Activated effector memory CD4-positive, alpha-beta T cell treated with anti-CD3 and anti-CD28 coated beads, Interleukin-2, amount 50 U/mL, for 16 hours (primary cell): ENCODE data around the gene MSMP.

ENCODE experiments used
- DNase-seq: peaks from one replicate; pipeline ENCODE4 v3.0.0-alpha.2; 2020

The MSMP gene, protein sequence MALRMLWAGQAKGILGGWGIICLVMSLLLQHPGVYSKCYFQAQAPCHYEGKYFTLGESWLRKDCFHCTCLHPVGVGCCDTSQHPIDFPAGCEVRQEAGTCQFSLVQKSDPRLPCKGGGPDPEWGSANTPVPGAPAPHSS

DNA sequence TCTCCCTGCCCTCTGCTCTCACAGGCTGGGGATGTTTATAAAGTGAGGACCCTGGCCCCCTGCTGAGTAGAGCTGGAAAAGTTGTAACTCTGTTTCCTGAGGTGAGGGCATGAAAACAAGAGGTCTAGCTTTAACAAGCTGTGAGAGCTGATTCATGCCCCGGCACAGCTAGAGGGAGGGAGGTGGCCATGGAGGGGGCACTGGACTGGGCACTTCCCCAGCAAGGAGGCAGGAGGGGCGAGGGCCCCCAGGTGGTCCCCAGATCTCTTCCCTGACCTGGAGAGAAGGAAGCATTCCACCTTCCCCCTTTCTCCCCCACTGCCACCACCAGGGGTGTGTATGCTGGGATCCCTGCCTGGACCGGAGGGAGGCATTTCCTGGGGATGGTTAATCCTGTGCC, at the start of gene MSMP:
Gene MSMP, minus strand, starts transcription at position 13 of the 400 bp plus-strand sequence. CDS start 147 bp downstream, outside the sequence.
- DNase-seq: no peak

DNA sequence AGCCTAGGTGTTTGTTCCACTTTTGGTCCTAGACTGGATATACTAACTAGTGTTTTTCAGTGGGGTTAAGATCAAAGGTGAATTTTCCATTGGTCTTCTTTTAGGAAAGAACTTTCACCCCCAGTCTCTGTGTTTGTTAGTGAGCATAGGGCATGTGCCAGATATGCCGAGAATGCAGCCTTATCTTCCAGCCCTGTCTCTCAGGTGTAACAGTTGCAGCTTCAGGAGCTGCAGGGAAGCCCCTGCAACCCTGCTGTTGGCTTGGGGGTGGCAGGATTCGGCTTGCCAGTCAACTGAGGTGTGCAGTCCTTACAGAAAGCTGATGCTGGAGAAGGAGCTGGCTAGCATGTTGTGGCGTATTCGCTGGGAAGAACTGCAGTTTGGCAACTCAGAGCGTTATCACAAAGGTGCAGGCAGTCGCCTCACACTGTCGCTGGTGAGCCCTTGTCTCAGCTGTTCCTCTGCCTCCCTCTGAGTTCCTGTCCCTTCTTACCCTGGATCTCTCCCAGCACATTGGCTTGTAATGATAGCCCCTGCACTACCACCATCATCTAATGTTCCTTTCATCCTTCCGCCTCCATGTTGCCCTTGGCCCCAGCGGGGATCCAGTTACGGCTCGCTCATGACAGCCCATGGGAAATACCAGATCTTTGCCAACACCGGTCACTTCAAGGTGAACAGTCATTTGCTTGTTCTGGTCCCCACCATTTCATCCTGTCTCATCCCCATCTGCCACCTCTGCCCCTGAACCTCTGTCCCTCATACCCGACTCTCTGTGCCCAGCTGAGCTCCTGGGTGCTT, 47.5 kb upstream of the MSMP start:
- DNase-seq: no peak

DNA sequence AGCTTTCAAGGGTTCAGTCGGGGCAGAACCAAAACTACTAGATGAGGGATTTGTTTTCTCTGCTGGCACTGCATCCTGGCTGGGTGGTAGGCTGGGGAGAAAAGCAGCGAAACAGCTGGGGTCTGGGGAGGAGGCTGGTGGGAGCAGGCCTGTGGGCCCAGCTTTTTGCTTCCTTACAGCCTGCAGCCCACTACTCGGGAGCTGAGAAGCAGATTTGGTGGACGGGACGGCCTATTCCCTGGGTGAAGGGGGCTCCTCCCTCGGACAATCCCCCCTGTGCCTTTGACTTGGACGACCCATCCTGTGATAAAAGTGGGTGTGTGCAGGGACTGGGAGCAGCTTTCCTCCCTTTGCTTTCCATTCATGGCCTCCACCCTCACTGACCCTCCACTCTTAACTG, 46.5 kb upstream of the MSMP start:
- no peak for DNase-seq

DNA sequence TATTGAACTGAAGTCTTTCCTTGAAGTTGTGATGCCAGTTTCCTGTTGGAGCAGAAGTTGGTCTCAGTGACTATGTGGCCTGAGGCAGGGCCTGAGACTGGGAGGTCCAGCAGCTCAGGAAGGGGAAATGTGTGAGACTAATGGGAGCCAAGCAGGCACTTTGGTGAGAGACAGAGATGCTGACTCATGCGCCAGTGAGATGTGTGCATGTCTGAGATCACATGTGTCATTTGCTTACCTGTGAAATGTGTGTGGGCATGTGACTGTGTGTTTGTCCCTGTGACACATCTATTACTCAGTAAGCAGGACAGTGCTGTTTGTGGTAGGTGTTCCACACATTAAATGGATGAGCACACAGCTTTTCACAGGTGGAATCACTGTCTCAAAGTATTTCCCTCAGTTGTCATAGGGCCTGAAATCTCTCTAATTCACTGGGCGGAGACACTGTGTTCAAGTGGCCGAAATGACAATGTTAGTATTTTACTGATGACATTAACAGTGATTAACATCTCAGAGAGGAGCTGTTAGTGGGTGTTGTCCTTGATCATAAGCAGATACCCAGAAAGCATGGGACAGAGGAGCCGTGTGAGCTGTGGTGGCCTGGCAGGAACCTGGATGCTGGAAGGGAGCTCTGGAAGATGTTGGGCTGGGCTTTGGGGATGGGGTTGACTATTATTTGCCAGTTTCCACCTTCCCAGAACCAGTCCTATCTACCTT, 44.7 kb upstream of the MSMP start:
- DNase-seq: peak; percentile 76

DNA sequence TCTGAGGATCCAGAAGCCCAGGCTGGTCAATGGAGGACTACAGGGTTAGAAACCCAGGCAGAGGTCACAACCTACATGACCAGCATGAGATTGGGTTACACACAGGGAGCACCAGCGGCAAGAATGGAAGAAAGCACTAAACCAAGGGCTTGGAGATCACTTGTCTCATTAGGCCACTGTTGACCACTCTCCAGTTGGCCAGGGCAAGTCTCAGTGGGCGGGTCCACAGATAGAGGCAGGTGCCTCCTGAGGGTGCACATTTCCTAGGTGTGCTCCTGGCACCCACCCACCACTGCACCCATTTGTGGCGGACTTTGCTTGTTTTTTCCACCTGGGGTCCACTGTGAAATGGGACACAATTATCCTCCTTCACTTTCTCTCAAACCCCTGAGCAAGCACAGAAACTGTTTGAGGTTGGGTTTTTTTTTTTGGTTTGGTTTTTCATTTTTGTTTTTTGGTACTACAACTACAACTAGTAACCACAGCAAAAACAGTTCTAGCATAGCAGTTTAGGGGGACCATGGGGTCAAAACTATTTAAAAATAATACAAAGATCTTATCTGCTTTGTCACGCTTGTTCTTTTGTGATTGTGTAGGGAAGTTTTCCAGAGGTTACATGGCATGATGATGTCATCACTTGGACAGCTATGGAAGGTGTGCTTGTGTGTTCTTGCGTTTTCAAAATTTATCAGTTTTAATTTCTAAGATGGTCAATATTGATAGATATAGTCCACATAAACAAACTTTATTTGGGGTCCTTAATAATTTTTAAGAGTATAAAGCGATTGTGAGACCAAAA, 43.4 kb upstream of the MSMP start:
- no peak for DNase-seq

DNA sequence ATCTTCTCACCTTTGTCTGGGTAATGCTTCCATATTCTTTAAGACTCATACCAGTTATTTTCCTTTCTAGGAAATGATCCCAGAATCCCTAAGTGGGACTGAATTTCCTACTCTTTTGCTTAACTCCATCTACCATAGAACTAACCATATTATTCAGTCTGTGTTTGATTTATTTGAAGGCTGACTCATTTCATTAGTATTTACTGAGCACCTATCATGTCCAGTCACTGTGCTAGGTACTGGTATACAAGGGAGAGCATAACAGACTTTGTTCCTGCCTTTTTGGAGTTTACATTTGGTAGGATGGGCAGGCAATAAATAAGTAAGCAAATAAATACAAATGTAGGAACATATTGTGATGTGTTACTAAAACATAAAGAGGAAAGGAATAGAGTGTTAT, 41.6 kb upstream of the MSMP start:
- no peak for DNase-seq

DNA sequence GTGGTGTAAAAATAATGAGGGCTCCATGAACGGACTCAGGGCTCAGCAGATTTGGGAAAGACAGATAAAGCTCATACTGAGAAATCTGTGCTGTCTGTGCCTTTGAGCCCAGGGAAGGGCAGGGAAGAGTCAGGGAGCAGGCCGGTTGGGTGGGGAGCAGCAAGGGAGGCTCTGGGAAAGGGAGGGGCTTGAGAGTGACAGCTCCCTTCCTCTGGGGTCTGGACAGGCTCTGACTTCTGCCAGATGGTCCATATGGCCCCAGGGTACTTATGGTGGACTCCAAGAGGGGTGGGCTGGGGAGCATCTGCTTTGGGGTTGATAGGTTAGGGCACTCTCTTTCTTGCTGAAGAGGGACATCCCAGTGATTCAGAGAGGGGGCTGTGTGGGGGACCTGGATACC, 39.4 kb upstream of the MSMP start:
- DNase-seq: no peak

DNA sequence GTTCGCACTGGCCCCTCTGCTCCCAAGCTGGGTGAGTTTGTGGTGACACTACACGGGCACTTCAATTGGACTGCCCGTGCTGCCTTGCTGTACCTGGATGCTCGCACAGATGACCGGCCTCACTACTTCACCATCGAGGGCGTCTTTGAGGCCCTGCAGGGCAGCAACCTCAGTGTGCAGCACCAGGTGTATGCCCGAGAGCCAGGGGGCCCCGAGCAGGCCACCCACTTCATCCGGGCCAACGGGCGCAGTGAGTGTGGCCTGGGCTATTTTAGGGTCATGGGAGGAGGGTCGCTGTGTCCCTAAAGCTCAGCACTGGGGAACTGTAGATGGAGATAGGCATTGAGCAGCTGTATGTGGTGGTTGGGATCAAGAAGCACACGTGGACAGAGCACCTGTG, 38.8 kb upstream of the MSMP start:
- no peak for DNase-seq

DNA sequence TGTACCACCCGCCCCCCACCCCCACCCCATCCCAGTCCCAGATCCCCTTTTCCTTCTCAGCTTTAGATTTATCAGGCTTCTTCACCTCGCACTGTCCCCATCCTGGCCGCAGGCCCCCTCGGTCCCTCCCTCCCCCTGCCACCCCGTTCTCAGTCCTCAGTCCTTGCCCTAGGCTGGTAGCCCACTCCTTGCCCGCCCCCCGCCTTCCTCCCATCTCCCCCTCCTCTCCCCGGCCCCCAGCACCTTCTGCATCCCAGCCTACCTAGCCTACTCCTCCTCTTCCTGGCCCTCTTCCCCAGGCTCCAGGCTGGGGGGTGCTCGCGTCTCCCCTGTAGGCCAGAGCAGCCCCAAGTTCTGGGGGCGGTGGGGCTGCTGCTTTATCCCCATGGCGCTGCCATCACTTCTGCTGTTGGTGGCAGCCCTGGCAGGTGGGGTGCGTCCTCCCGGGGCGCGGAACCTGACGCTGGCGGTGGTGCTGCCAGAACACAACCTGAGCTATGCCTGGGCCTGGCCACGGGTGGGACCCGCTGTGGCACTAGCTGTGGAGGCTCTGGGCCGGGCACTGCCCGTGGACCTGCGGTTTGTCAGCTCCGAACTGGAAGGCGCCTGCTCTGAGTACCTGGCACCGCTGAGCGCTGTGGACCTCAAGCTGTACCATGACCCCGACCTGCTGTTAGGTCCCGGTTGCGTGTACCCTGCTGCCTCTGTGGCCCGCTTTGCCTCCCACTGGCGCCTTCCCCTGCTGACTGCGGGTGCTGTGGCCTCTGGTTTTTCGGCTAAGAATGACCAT, 38.1 kb upstream of the MSMP start:
- no peak for DNase-seq

DNA sequence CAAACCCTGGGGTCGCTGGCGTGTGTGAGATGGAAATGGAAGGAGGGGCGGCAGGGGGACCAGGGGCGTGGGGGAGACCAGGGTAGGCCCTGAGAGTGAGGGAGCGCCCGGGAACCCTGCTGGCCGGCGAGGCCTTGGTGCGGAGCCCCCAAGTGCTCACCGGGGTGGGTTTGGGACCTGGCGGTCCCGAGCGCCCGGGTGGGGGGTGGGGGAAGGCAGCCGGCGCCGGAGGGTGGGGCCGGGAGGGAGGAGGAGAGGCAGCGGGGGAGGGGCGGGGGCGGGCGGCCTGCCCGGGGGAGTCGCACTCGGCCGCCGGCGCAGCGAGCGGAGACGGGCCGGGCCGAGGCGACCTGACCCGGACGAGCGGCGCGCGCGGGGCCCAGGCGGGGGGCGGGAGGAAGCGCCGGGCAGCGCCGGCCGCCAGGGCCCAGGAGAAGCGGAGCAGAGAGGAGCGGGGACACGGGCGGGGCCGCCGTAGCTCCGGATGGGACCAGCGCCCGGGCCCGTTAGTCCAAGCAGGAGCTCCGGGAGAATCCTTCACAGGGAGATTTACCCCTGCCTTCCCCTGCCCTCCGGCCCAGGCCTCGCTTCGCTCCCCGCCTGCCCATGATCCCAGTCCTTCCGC, 37.3 kb upstream of the MSMP start, which contains the start of gene NPR2:
Gene NPR2, plus strand, starts transcription at position 295 of the 625 bp plus-strand sequence. CDS start 818 bp downstream, outside the sequence.
- no peak for DNase-seq

DNA sequence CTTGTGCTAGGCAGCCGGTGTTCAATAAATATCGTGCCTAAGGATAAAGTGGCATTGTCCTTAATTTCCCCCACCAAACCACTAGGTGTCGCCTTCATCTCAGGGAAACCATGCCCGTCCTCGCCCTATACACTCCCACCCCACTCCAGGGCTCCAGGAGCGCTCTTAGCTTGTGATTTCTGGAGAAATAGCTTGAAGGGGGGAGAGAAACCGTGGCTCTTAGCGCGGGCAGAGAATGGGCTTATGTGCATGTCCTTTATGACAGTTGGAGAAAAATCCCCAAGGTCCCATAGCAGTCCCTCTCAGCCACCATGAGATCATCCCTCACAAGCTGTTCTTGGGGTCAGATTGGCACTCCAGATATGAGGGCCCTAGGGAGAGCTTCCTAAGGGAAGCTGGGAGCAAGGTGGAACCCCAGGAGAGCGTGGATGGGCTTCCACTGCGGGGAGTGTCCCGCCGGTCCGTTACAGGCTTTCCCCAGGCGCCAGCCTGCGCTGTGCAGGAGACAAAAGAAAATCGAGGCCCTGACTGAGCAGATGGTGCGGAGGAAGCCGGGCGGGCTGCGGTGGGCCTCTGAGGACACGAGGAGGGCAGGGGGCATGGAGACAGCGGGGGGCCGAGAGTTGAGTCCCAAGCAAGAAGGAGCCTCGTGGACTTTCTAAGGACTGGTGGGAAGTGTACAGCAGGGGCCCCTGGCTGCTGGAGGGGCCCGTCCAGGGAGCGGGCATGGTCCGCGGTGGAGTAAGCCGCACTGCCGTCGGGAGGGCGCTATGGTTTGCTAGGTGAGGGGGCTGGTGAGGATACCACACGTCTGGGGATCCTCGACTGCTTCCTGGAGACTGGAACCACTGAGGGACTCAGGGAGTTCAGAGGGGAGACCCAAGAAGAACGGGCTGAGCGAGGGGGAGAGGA, 36.6 kb upstream of the MSMP start:
- peak; percentile 79 for DNase-seq

DNA sequence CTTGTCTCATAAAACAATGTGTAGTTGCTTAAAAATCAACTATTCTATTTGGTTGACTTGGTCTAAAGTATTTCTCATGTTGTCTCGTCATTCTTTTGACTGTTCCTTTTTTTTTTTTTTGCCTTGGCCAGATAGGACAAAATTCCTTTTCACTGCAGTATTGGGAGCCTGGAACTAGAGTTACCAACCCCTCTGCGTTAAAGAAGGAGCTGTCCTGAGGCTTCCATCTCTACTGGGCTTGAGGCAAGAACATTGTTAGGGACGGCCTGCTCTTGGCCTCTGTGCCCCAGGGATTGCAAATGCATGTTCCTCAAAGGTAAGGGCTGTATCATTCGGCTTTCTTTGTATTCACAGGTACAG, 35.9 kb upstream of the MSMP start:
- no peak for DNase-seq

DNA sequence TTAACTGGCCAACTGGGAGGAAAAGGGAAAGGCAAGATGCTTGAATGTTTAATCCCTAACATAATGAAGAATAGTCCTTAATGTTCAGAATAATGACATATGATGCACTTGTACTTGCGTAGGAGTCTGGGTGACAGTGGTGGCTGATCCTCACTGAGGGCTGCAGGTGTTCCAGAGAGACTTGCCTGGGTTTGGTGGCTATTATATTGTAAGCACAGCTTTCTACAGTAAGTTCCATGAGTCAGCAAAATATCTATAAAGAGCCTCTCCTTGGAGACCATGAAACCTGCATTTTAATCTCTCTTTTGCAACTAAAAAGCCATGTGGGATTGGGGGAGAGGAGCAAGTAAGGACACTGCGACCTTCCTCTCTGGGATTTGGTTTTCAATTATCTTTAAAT, 35.5 kb upstream of the MSMP start:
- DNase-seq: no peak

DNA sequence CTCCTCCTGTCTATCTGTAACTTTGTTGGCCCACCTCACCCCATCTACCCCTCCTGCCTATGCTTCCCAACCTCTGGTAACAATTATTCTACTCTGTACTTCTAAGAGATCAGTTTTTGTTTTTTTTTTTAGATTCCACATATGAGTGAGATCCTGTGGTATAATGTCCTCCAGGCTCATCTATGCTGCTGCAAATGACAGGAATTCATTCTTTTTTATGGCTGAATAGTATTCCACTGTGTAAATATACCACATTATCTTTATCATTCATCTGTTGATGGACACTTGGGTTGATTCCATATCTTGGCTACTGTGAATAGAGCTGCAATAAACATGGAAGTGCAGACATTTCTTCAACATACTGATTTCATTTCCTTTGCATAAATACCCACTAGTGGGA, 29.3 kb upstream of the MSMP start:
- no peak for DNase-seq

DNA sequence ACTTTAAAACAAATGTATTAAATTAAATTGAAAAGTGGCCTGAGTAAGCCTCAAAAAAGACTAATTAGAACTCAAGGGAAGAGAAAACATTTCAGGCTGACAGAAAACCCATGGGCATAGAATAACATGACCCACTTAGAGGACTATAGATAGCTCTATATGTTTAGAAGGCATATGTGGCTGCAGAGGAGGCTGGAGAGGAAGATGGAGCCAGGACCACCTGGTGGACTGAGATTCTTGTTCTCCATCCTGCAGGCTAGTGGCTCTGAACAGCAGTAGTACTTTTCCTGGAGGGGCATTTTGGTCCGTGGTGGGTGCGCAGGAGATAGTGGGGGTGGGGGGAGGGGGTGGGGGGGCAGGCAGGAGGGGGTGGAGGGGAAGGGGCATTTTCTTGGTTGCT, 27.0 kb upstream of the MSMP start:
- no peak for DNase-seq

DNA sequence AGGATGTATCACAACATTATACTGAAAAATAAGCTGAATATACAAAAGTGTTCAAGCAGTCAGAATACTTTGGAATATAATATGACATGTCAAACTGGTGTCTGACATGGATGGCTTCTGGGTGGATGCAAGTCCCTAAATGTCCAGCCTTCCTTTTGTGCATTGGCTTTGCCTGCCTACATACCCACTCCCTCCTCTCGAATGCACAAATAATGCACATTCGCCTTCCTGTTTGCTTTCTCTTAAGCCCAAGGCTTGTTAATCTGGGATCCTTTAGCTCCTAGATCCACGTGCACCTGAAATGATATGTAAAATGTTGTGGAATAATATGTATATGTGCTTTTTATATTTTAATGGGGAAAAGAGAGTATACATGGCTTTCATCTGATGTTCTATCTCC, 24.4 kb upstream of the MSMP start:
- DNase-seq: no peak

DNA sequence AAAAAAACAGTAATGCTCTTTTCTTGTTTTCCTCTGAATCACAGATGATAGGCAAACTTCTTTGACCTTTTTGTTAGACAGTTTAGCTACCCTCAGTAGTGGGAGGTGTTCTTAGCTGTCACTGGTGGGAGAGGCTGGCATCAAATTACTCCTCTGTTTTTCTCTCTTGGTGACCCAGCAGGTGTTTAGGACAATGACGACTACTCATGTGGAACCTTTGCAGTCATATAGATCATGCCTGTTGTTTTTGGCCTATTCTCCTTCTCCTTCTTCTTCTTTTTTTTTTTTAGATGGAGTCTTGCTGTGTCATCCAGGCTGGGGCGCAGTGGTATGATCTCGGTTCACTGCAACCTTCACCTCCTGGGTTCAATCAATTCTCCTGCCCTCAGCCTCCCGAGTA, 21.9 kb upstream of the MSMP start:
- no peak for DNase-seq

DNA sequence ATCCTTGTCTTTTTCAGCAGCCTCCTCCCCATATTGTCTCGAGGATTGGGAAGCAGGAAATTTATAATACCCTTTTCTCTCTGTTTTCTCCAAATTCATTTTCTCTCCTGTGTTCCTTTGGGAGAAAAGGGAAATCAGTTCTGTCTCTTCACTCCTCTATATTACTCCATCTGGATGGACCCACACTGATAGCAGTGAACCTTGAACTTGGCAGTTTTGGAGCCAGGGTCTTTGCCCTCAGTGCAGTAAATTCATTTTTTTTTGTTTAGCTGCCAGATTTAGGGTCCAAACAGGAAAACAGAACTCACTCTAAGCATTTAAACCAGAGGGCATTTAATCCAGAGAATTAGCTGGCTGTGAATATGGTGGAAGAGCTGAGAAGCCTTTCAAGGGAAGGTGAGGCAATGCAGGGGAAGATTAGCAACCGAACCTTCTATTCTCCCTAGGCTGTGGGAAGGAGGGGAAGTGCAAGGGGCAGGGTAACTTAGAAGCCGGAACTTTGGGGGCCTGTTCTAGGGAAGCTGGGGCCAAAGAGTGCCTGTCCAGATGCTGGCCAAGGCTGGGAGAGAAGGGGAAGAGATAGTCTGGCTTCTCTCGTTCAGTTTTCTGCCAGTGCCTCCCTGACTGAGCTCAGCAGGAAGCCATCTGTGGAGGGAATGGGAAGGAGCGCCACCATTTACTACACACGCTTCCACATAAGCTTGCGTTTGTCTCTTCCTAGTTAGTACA, 21.0 kb upstream of the MSMP start:
- no peak for DNase-seq

DNA sequence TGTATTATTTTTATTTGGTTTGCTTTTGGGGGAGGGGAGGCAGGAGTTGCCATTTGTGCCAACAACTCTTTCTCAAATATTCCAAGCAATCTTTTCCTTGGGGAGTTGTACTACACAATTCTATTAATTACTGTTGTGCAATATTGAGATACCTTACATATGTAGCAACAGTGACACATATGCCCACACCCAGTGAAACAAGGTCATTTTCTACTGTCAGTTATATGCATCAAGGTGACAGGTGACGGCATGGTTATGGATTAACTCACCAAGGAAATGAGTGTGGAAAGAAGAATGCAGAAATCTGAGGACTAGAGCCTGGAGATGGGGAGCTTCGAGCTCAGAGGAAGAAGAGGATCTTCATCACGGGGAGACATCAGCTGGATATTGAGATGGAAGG, 17.9 kb upstream of the MSMP start:
- DNase-seq: no peak

DNA sequence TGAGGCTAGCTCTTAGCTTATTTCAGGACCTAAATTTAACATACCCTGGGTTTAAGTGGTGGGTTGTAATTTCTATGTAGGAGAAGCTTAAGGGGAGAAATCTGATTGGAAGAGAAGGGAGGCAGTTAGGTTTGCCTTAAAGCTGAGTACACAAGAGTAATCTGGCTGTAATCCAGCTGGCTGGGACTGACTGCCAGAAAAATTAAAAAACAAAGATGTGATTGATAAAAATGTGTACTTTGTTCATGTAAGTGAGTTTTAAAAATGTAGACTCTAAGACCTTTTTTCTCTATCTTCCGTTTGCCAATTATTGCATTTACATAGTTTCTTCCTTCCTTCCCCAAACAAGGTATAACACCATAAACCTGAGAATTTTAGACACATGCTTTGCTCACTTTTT, 17.5 kb upstream of the MSMP start:
- no peak for DNase-seq
